Mesenchymal stem cell (in vitro differentiated cells and primary cell): Measurements from ENCODE around the gene PTPRN2.

ENCODE experiments used
- DNase-seq: peaks from one replicate; pipeline ENCODE4 v3.0.0-alpha.2; 2013
- H2AFZ ChIP-seq: one replicate; pipeline ENCODE4 v1.6.1; 2013; ENCODE audit warnings: low read depth, mild to moderate bottlenecking, control low read depth, inconsistent platforms, low read length, moderate library complexity
- H2AK5ac ChIP-seq: 2 replicates; pipeline ENCODE4 v1.6.1; 2013; ENCODE audit warnings: low read length, moderate library complexity, mild to moderate bottlenecking, inconsistent platforms; ENCODE audit not compliant: severe bottlenecking
- H2BK120ac ChIP-seq: one replicate; pipeline ENCODE4 v1.6.1; 2013; ENCODE audit warnings: low read depth, mild to moderate bottlenecking, inconsistent platforms, low read length, moderate library complexity
- H2BK12ac ChIP-seq, 2 experiments: one replicate each; pipeline ENCODE4 v1.6.1; 2013; ENCODE audit warnings: inconsistent platforms in 2 of 2, low read length in 2 of 2, mild to moderate bottlenecking in 2 of 2, moderate library complexity in 2 of 2, control low read depth in 1 of 2
- H2BK15ac ChIP-seq: one replicate; pipeline ENCODE4 v1.6.1; 2013; ENCODE audit warnings: mild to moderate bottlenecking, low read depth, inconsistent platforms; ENCODE audit not compliant: poor library complexity, severe bottlenecking
- H2BK5ac ChIP-seq: 2 replicates; pipeline ENCODE4 v1.6.1; 2013; ENCODE audit warnings: low read depth, mild to moderate bottlenecking, low read length, control low read depth, inconsistent platforms; ENCODE audit not compliant: poor library complexity, severe bottlenecking
- H3K14ac ChIP-seq, 2 experiments: one replicate each; pipeline ENCODE4 v1.6.1; 2013; ENCODE audit warnings: inconsistent platforms in 2 of 2, low read length in 2 of 2, control low read depth in 1 of 2, mild to moderate bottlenecking in 1 of 2, moderate library complexity in 1 of 2
- H3K18ac ChIP-seq, 2 experiments: one replicate each; pipeline ENCODE4 v1.6.1; 2013; ENCODE audit warnings: inconsistent platforms in 2 of 2, low read length in 2 of 2, control low read depth in 1 of 2, low read depth in 1 of 2, mild to moderate bottlenecking in 1 of 2
- H3K23ac ChIP-seq, 2 experiments: one replicate each; pipeline ENCODE4 v1.6.1; 2013; ENCODE audit warnings: inconsistent platforms in 2 of 2, low read length in 2 of 2, mild to moderate bottlenecking in 2 of 2, moderate library complexity in 2 of 2, control low read depth in 1 of 2
- H3K27ac ChIP-seq: 2 replicates; pipeline ENCODE4 v1.5.1; 2013; ENCODE audit warnings: mild to moderate bottlenecking, moderate library complexity, low read length, control low read depth, inconsistent platforms; ENCODE audit not compliant: poor library complexity, severe bottlenecking
- H3K27me3 ChIP-seq, 2 experiments: 2 replicates each; pipeline versions ENCODE4 v1.6.1 to v1.7.0; 2013; ENCODE audit warnings: low read length in 2 of 2, mild to moderate bottlenecking in 2 of 2, moderate library complexity in 2 of 2, control low read depth in 1 of 2, inconsistent platforms in 1 of 2; ENCODE audit not compliant: control insufficient read depth in 1 of 2, insufficient read depth in 1 of 2
- H3K36me3 ChIP-seq, 2 experiments: 2 replicates each; pipeline versions ENCODE4 v1.6.1 to v1.7.0; 2013; ENCODE audit warnings: low read length in 2 of 2, control low read depth in 1 of 2, inconsistent platforms in 1 of 2, low read depth in 1 of 2, mild to moderate bottlenecking in 1 of 2; ENCODE audit not compliant: insufficient read depth in 2 of 2, control insufficient read depth in 1 of 2
- H3K4ac ChIP-seq, 2 experiments: one replicate each; pipeline ENCODE4 v1.6.1; 2013; ENCODE audit warnings: inconsistent platforms in 2 of 2, low read length in 2 of 2, mild to moderate bottlenecking in 2 of 2, moderate library complexity in 2 of 2, control low read depth in 1 of 2, low read depth in 1 of 2
- H3K4me1 ChIP-seq: 2 replicates; pipeline ENCODE4 v1.6.1; 2013; ENCODE audit warnings: low read depth, low read length, control low read depth; ENCODE audit not compliant: control insufficient read depth, insufficient read depth
- H3K4me2 ChIP-seq: 2 replicates; pipeline ENCODE4 v1.6.1; 2013; ENCODE audit warnings: low read length, mild to moderate bottlenecking, inconsistent platforms; ENCODE audit not compliant: poor library complexity, severe bottlenecking
- H3K4me3 ChIP-seq, 2 experiments: 2 replicates each; pipeline versions ENCODE4 v1.5.1 to v1.7.0; 2013; ENCODE audit warnings: low read length in 2 of 2, mild to moderate bottlenecking in 2 of 2, control low read depth in 1 of 2, low read depth in 1 of 2; ENCODE audit not compliant: insufficient read depth in 1 of 2
- H3K79me1 ChIP-seq: replicated peaks from 2 replicates; pipeline ENCODE4 v1.6.1; 2013; ENCODE audit warnings: mild to moderate bottlenecking, control low read depth, low read length, inconsistent platforms; ENCODE audit not compliant: poor library complexity, severe bottlenecking
- H3K9ac ChIP-seq: 2 replicates; pipeline ENCODE4 v1.7.0; 2013; ENCODE audit warnings: mild to moderate bottlenecking, low read length, moderate library complexity
- H3K9me3 ChIP-seq: 2 replicates; pipeline ENCODE4 v1.7.0; 2013; ENCODE audit warnings: mild to moderate bottlenecking, low read length; ENCODE audit not compliant: control insufficient read depth
- H4K8ac ChIP-seq: one replicate; pipeline ENCODE4 v1.6.1; 2013; ENCODE audit warnings: inconsistent platforms, mild to moderate bottlenecking, low read length, moderate library complexity
- H4K91ac ChIP-seq: one replicate; pipeline ENCODE4 v1.6.1; 2013; ENCODE audit warnings: mild to moderate bottlenecking, low read length, inconsistent platforms
- WGBS: methylation state at CpG from one replicate; pipeline ENCODE4 v1.1.7; 2013; ENCODE audit warnings: mixed read lengths; 5-methylcytosine and 5-hydroxymethylcytosine counted together

PTPRN2 gene

DNA sequence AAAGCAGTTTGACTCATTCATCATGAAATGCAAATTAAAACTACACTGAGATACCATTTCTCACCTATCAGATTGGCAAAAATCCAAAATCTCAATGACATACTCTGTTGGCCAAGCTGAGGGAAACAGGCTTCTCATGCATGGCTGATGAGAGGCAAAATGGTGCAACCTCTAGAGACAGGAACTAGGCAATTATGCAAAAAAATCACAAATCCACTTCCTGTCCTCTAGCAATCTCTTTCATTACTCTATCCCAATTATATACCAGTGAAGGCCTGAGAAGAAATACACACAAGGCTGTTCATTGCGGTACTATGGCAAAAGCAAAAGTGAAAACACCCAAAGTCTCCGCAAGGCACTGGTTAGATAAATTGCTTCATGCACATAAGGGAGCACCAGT is 25.9 kb upstream of the PTPRN2 start:
- Histone ChIP-seq H3K36me3 (peaks cover 0 to 7% of the 10 kb centered on the region in 2 experiments), H3K4me3 (no peak overlapping the region), H2AK5ac (no peak overlapping the region), H2BK120ac (no peak overlapping the region), H3K4ac (no peak overlapping the region), H2BK15ac (no peak overlapping the region), H3K4me2 (no peak overlapping the region), H3K9ac (no peak overlapping the region), H3K14ac (no peak overlapping the region), H3K18ac (no peak overlapping the region), H3K27ac (no peak overlapping the region), H3K79me1 (peaks cover 3% of the 10 kb centered on the region), H3K27me3 (no peaks in the 10 kb centered on the region), H3K23ac (no peak overlapping the region), H2AFZ (no peak overlapping the region), H2BK12ac (no peak overlapping the region), H3K9me3 (no peaks in the 10 kb centered on the region), H2BK5ac (no peak overlapping the region), H4K91ac (no peak overlapping the region), H4K8ac (no peak overlapping the region), H3K4me1 (peaks cover 1% of the 10 kb centered on the region)
- WGBS: 100% methylated on average over 2 of the region's 2 CpGs
- peak; percentile 15 for DNase-seq

DNA sequence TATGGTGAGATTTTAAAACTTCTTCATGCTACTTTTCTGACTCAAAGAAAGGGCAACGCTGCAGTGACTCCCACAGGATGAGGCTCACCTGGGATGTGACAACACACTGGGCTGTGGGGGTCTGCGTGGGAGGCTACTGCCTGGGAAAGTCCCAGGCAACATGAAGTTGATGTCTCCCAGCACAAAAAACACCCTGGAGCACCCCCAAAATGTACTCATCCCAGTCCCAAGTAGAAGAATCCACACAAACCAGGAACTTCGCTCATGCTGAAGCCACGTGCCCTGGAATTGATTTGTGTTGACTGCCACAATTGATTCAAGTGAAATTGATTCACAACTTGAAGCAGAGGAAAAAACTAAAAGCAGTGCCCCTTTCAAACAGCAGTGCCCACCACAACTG is 24.9 kb upstream of the PTPRN2 start:
- WGBS: 92% methylated on average over 4 of the region's 4 CpGs
- no peak for DNase-seq
- H3K4me3 ChIP-seq: no peak overlapping the region
- peaks cover 0 to 7% of the 10 kb centered on the region in 2 experiments for H3K36me3 ChIP-seq
- no peaks in the 10 kb centered on the region for H3K9me3 ChIP-seq
- H2BK12ac ChIP-seq: no peak overlapping the region
- H3K79me1 ChIP-seq: no peaks in the 10 kb centered on the region
- no peak overlapping the region for H3K14ac ChIP-seq
- H3K18ac ChIP-seq: no peak overlapping the region
- no peak overlapping the region for H3K23ac ChIP-seq
- H3K4ac ChIP-seq: no peak overlapping the region
- H2BK120ac ChIP-seq: no peak overlapping the region
- H3K9ac ChIP-seq: no peak overlapping the region
- no peak overlapping the region for H3K4me2 ChIP-seq
- H2AK5ac ChIP-seq: no peak overlapping the region
- no peak overlapping the region for H4K8ac ChIP-seq
- no peak overlapping the region for H3K27ac ChIP-seq
- no peaks in the 10 kb centered on the region for H3K27me3 ChIP-seq
- no peak overlapping the region for H2BK5ac ChIP-seq
- no peak overlapping the region for H4K91ac ChIP-seq
- H2AFZ ChIP-seq: no peak overlapping the region
- H2BK15ac ChIP-seq: no peak overlapping the region
- H3K4me1 ChIP-seq: no peaks in the 10 kb centered on the region

DNA sequence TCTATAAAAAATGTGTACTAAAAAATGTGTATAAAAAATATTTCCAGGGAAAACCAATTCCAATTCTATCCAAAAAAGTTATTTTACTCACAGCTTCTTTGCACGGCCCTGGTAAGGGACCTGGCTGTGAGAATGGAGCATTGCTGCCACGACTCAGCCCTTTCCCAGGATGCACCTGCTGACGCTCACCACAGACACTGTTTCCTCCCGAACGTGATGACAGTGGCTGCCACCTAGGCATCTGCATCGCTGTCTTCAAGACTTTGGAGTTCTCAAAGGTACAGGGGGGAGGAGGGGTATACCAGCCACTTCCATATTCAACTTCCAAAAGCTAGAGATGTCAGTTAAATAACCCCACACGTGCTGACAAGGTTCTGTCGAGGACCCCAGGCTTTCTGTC is 23.9 kb upstream of the PTPRN2 start:
- Histone ChIP-seq H3K36me3 (peaks cover 0 to 15% of the 10 kb centered on the region in 2 experiments), H3K79me1 (no peaks in the 10 kb centered on the region), H2AK5ac (no peak overlapping the region), H2BK15ac (no peak overlapping the region), H3K4me3 (no peak overlapping the region), H4K8ac (no peak overlapping the region), H3K27me3 (no peaks in the 10 kb centered on the region), H3K27ac (no peak overlapping the region), H3K14ac (no peak overlapping the region), H3K9me3 (no peaks in the 10 kb centered on the region), H2BK120ac (no peak overlapping the region), H3K4me2 (no peak overlapping the region), H3K23ac (no peak overlapping the region), H2AFZ (no peak overlapping the region), H2BK12ac (no peak overlapping the region), H3K9ac (no peak overlapping the region), H3K4ac (no peak overlapping the region), H3K4me1 (no peaks in the 10 kb centered on the region), H3K18ac (no peak overlapping the region), H2BK5ac (no peak overlapping the region), H4K91ac (no peak overlapping the region)
- 93% methylated on average over 5 of the region's 8 CpGs for WGBS
- DNase-seq: no peak

GRCh38 chr7:158609313-158609974 is 21.8 kb upstream of the PTPRN2 start:
- no peak overlapping the region for H2AFZ ChIP-seq
- no peak overlapping the region for H3K9ac ChIP-seq
- H2BK5ac ChIP-seq: no peak overlapping the region
- no peak overlapping the region for H3K23ac ChIP-seq
- DNase-seq: no peak
- no peak overlapping the region for H4K91ac ChIP-seq
- no peak overlapping the region for H2BK120ac ChIP-seq
- peak overlapping the region; percentile 84 for H4K8ac ChIP-seq
- no peak overlapping the region for H2AK5ac ChIP-seq
- 88% methylated on average over 7 of the region's 7 CpGs for WGBS
- H3K14ac ChIP-seq: no peak overlapping the region
- no peak overlapping the region for H3K27ac ChIP-seq
- no peak overlapping the region for H3K18ac ChIP-seq
- no peak overlapping the region for H2BK15ac ChIP-seq
- H3K4me3 ChIP-seq: no peak overlapping the region
- peaks cover 0 to 15% of the 10 kb centered on the region in 2 experiments for H3K36me3 ChIP-seq
- H3K4me2 ChIP-seq: no peak overlapping the region
- H3K79me1 ChIP-seq: no peaks in the 10 kb centered on the region
- no peak overlapping the region for H2BK12ac ChIP-seq
- H3K27me3 ChIP-seq: no peaks in the 10 kb centered on the region
- H3K9me3 ChIP-seq: no peaks in the 10 kb centered on the region
- peaks cover under 1% of the 10 kb centered on the region for H3K4me1 ChIP-seq
- H3K4ac ChIP-seq: no peak overlapping the region
